Hepatocyte (in vitro differentiated cells): ENCODE measurements around the gene IDUA.

Experiments used
- CTCF ChIP-seq: fragments of 200-600 bp; sonication (generic); IDR thresholded peaks from 2 replicates; pipeline ENCODE4 v1.5.1; 2016; ENCODE audit warnings: antibody characterized with exemption, mild to moderate bottlenecking; ENCODE audit not compliant: poor library complexity
- EZH2 ChIP-seq: fragments of 200-600 bp; sonication (generic); IDR thresholded peaks from 2 replicates; pipeline ENCODE4 v1.6.1; 2016; ENCODE audit warnings: antibody characterized with exemption, mild to moderate bottlenecking, borderline replicate concordance
- EZH2phosphoT487 ChIP-seq: fragments of 200-600 bp; sonication (generic); IDR thresholded peaks from one replicate; pipeline ENCODE4 v1.6.1; 2018; ENCODE audit warnings: antibody characterized with exemption, mild to moderate bottlenecking, low read depth, moderate library complexity; ENCODE audit not compliant: unreplicated experiment, severe bottlenecking

GRCh38 chr4:1027219-1027914, 40.5 kb downstream of the IDUA start:
- TF ChIP-seq CTCF (no peak), EZH2 (no peak), EZH2phosphoT487 (no peak)
